Endothelial cell of umbilical vein (primary cell): ENCODE measurements around the gene CEMIP. TPM values are rescaled to one million over a fixed set of nuclear protein-coding genes. Genes with fewer than 3 reads are reported as not detected.

Experiments
- BruUV-seq: library from RNA; stranded (reverse); fragments of 400-500 nt; replicated peaks from 2 replicates; lab custom pipeline; 2021; lab: Mats Ljungman, UMichigan
- CTCF ChIA-PET: fragments of 300-600, 350-600 bp; sonication (Branson Sonifier 250); formaldehyde crosslinking; loops from one replicate; lab custom pipeline; 2021; ENCODE audit warnings: antibody characterized with exemption, inconsistent platforms; lab: Charles Lee
- POLR2A ChIA-PET: fragments of 300-600, 350-600 bp; sonication (Branson Sonifier 250); formaldehyde crosslinking; loops from one replicate; lab custom pipeline; 2021; ENCODE audit warnings: antibody characterized with exemption, inconsistent platforms; lab: Charles Lee
- DNase-seq: peaks from one replicate; pipeline ENCODE4 v3.0.0-alpha.2; 2011; ENCODE audit warnings: low read depth, low spot score
- FAIRE-seq: peaks from 2 replicates; lab custom pipeline; 2011; peaks lifted over from hg19 to GRCh38; lab: Jason Lieb, UNC
- H2AFZ ChIP-seq: 2 replicates; pipeline ENCODE4 v1.6.0; 2012; ENCODE audit warnings: low read depth, low read length, control low read depth, inconsistent platforms
- H3K27ac ChIP-seq: 2 replicates; pipeline ENCODE4 v1.5.1; 2011; ENCODE audit warnings: low read depth, mild to moderate bottlenecking, control low read depth, low read length, moderate library complexity; ENCODE audit not compliant: insufficient read depth
- H3K27me3 ChIP-seq, 2 experiments: 2 replicates each; pipeline versions ENCODE4 v1.6.0 to v1.6.1; 2011; ENCODE audit warnings: low read length in 2 of 2, mixed read lengths in 1 of 2; ENCODE audit not compliant: control insufficient read depth in 2 of 2, insufficient read depth in 2 of 2
- H3K36me3 ChIP-seq, 2 experiments: 2 replicates in 1 of 2; 3 replicates in 1 of 2; pipeline ENCODE4 v1.5.1; 2011; ENCODE audit warnings: low read length in 2 of 2, mild to moderate bottlenecking in 1 of 2, moderate library complexity in 1 of 2; ENCODE audit not compliant: control insufficient read depth in 2 of 2, insufficient read depth in 2 of 2; ENCODE audit errors: extremely low read depth in 1 of 2
- H3K4me1 ChIP-seq: 3 replicates; pipeline ENCODE4 v1.5.1; 2011; ENCODE audit warnings: mild to moderate bottlenecking, low read length; ENCODE audit not compliant: control insufficient read depth, insufficient read depth; ENCODE audit errors: extremely low read depth
- H3K4me2 ChIP-seq: 2 replicates; pipeline ENCODE4 v1.6.1; 2011; ENCODE audit warnings: low read length, control low read depth, mixed read lengths; ENCODE audit not compliant: insufficient read depth
- H3K4me3 ChIP-seq, 3 experiments: fragments of 200-600 bp in 1 of 3; sonication (generic), shearing (Covaris generic) in 1 of 3; replicated peaks in 1 of 3; 2 replicates each; pipeline ENCODE4 v1.5.1; 2011 to 2016; ENCODE audit warnings: control low read depth in 3 of 3, low read length in 3 of 3, mild to moderate bottlenecking in 2 of 3, inconsistent platforms in 1 of 3, low read depth in 1 of 3, moderate library complexity in 1 of 3; ENCODE audit not compliant: insufficient read depth in 1 of 3
- H3K79me2 ChIP-seq: 2 replicates; pipeline ENCODE4 v1.6.0; 2012; ENCODE audit warnings: low read length, inconsistent platforms; ENCODE audit not compliant: control insufficient read depth, insufficient read depth
- H3K9ac ChIP-seq: replicated peaks from 2 replicates; pipeline ENCODE3; 2011; ENCODE audit warnings: low read length, control low read depth; ENCODE audit not compliant: insufficient read depth; ENCODE audit errors: extremely low read depth
- H3K9me1 ChIP-seq: replicated peaks from 3 replicates; pipeline ENCODE4 v1.6.0; 2011; ENCODE audit warnings: mild to moderate bottlenecking, low read length; ENCODE audit not compliant: control insufficient read depth, insufficient read depth; ENCODE audit errors: extremely low read depth
- H3K9me3 ChIP-seq: replicated peaks from 2 replicates; pipeline ENCODE4 v1.5.1; 2012; ENCODE audit warnings: low read length, inconsistent platforms; ENCODE audit not compliant: control insufficient read depth, insufficient read depth
- H4K20me1 ChIP-seq: replicated peaks from 2 replicates; pipeline ENCODE3; 2011; ENCODE audit warnings: mild to moderate bottlenecking, low read length; ENCODE audit not compliant: control insufficient read depth, insufficient read depth; ENCODE audit errors: extremely low read depth
- CTCF ChIP-seq, 2 donors: IDR thresholded peaks; 1 replicate in 1 of 2; 2 replicates in 1 of 2; pipeline ENCODE4 v1.5.1; 2011; ENCODE audit warnings: low read length in 2 of 2, mild to moderate bottlenecking in 2 of 2, moderate library complexity in 2 of 2, control low read depth in 1 of 2, inconsistent platforms in 1 of 2, low read depth in 1 of 2; ENCODE audit not compliant: insufficient read depth in 1 of 2; ENCODE audit errors: extremely low read depth in 1 of 2
- EZH2 ChIP-seq: IDR thresholded peaks from 2 replicates; pipeline ENCODE4 v1.6.1; 2012; ENCODE audit warnings: borderline replicate concordance, low read depth, mild to moderate bottlenecking, moderate library complexity, low read length, inconsistent platforms; ENCODE audit not compliant: severe bottlenecking
- FOS ChIP-seq: IDR thresholded peaks from 2 replicates; pipeline ENCODE4 v1.6.1; 2011; ENCODE audit warnings: mild to moderate bottlenecking, low read length, moderate library complexity, borderline replicate concordance; ENCODE audit not compliant: insufficient read depth
- GATA2 ChIP-seq: IDR thresholded peaks from 2 replicates; pipeline ENCODE4 v1.7.0; 2011; ENCODE audit warnings: low read depth, mild to moderate bottlenecking, moderate library complexity, mixed read lengths, low read length; ENCODE audit not compliant: insufficient read length, insufficient read depth
- JUN ChIP-seq: IDR thresholded peaks from 2 replicates; pipeline ENCODE4 v1.6.1; 2011; ENCODE audit warnings: borderline replicate concordance, low read depth; ENCODE audit not compliant: insufficient read length, insufficient read depth
- MAX ChIP-seq: IDR thresholded peaks from 2 replicates; pipeline ENCODE4 v1.6.1; 2011; ENCODE audit not compliant: insufficient read depth, insufficient read length
- MYC ChIP-seq: IDR thresholded peaks from one replicate; pipeline ENCODE4 v1.6.1; 2011; ENCODE audit warnings: mild to moderate bottlenecking, low read depth, low read length
- POLR2A ChIP-seq: IDR thresholded peaks from 2 replicates; pipeline ENCODE4 v1.6.1; 2012; ENCODE audit warnings: low read depth, mild to moderate bottlenecking, control low read depth, low read length
- POLR2AphosphoS5 ChIP-seq: IDR thresholded peaks from 2 replicates; pipeline ENCODE4 v1.6.1; 2012; ENCODE audit warnings: low read depth, mild to moderate bottlenecking, control low read depth, low read length, moderate library complexity; ENCODE audit not compliant: insufficient read depth
- dilution Hi-C: fragments of 300-500 bp; cut with MboI; formaldehyde crosslinking; loops from one replicate; pipeline ENCODE4 v1.15.0; 2019; ENCODE audit warnings: low sequenced_read_pairs; ENCODE audit not compliant: extremely low pct_ligation_motif_present
- intact Hi-C: fragments of 100-400 bp; cut with micrococcal nuclease; formaldehyde crosslinking; loops from one replicate; pipeline ENCODE4 v1.10.0; 2022
- polyA plus RNA-seq, 4 experiments: library from polyadenylated mRNA; depleted of rRNA in 3 of 4; stranded (reverse) in 3 of 4; unstranded in 1 of 4; fragments of >200 nt; gene quantifications; 2 replicates each; pipeline versions ENCODE4 v1.2.1 to v1.2.3, GENCODE V29; 2011 to 2012; ENCODE audit warnings: missing spikeins in 1 of 4
- total RNA-seq: library from RNA; stranded (reverse); gene quantifications from 2 replicates; pipeline ENCODE4 v1.2.3, GENCODE V29; 2021

The CEMIP gene
- total and polyA plus RNA-seq, 2 donors (not counting 3 experiments of a cell fraction or from before 2014, with no cell fraction given), result 0.01 TPM; not detected in 1

GRCh38 chr15:81000144-81000623, 221.0 kb downstream of the CEMIP start:
- CTCF ChIA-PET, result interaction anchor here (0.8 to 8.6 kb wide), 8 partner anchors 9 to 266 kb away, joined by 3 to 114 read pairs (median 8); no protein-coding TSS in a partner anchor
- Histone ChIP-seq H3K4me2 (peak overlapping the region; percentile 79), H3K79me2 (peaks cover 47% of the 10 kb centered on the region), H4K20me1 (peaks cover 4% of the 10 kb centered on the region), H2AFZ (peak overlapping the region; percentile 55), H3K27ac (peak overlapping the region; percentile 85), H3K9me3 (no peaks in the 10 kb centered on the region), H3K27me3 (no peaks in the 10 kb centered on the region), H3K9me1 (no peaks in the 10 kb centered on the region), H3K4me3 (peak overlapping the region; percentile 73 to 87 (median 75)), H3K9ac (peak overlapping the region; percentile 96), H3K36me3 (peaks cover 0 to 4% of the 10 kb centered on the region in 2 experiments), H3K4me1 (peaks cover 33% of the 10 kb centered on the region)
- POLR2A ChIA-PET, result interaction anchor here (0.6 to 2.7 kb wide), 4 partner anchors 9 to 65 kb away, joined by 3 to 16 read pairs (median 4); no protein-coding TSS in a partner anchor
- dilution Hi-C loops, result no loop called here
- FAIRE-seq (peak; percentile 31), DNase-seq (no peak)
- BruUV-seq, result TSS peak; percentile 68
- TF ChIP-seq POLR2AphosphoS5 (no peak), GATA2 (no peak), MYC (no peak), MAX (no peak), FOS (no peak), JUN (no peak), POLR2A (no peak), CTCF (IDR thresholded peaks at IDR 0.05; ENCODE audit: extremely low read depth in 1 of 2, insufficient read depth in 1 of 2, low read depth in 1 of 2, low read length in 2 of 2) (no peak), EZH2 (no peak)
- intact Hi-C loops, result loop anchor here (1.0 to 10.0 kb wide), 6 partner anchors 11 to 1045 kb away; partner anchors contain the start of genes MESD and MEX3B
